CD14-positive monocyte (primary cell): ENCODE measurements around the gene MED7. TPM values are rescaled to one million over a fixed set of nuclear protein-coding genes. Genes with fewer than 3 reads are reported as not detected.

Source experiments
- DNase-seq, 3 donors: peaks; one replicate each; pipeline ENCODE4 v3.0.0-alpha.2; 2011 to 2022
- H2AFZ ChIP-seq: 2 replicates; pipeline ENCODE4 v1.6.0; 2012; ENCODE audit warnings: mild to moderate bottlenecking, low read depth, low read length, inconsistent platforms; ENCODE audit not compliant: insufficient read depth, poor library complexity, severe bottlenecking
- H3K27ac ChIP-seq, 2 donors: 1 replicate in 1 of 2; 2 replicates in 1 of 2; pipeline ENCODE4 v1.5.1; 2012 to 2013; ENCODE audit warnings: low read length in 2 of 2, control low read depth in 1 of 2, inconsistent platforms in 1 of 2, low read depth in 1 of 2, mild to moderate bottlenecking in 1 of 2
- H3K27me3 ChIP-seq, 2 donors: one replicate each; pipeline versions ENCODE4 v1.6.0 to v1.6.1; 2011 to 2013; ENCODE audit warnings: low read length in 2 of 2; ENCODE audit not compliant: control insufficient read depth in 2 of 2, insufficient read depth in 2 of 2
- H3K36me3 ChIP-seq, 2 donors: replicated peaks in 1 of 2; 1 replicate in 1 of 2; 2 replicates in 1 of 2; pipeline versions ENCODE4 v1.5.1 to v1.6.1; 2012 to 2013; ENCODE audit warnings: low read length in 2 of 2, control low read depth in 1 of 2, inconsistent platforms in 1 of 2, mild to moderate bottlenecking in 1 of 2; ENCODE audit not compliant: insufficient read depth in 2 of 2, control insufficient read depth in 1 of 2
- H3K4me1 ChIP-seq, 2 donors: 1 replicate in 1 of 2; 2 replicates in 1 of 2; pipeline versions ENCODE4 v1.5.1 to v1.6.1; 2012 to 2013; ENCODE audit warnings: low read length in 2 of 2, control low read depth in 1 of 2, inconsistent platforms in 1 of 2, mild to moderate bottlenecking in 1 of 2, moderate library complexity in 1 of 2; ENCODE audit not compliant: insufficient read depth in 2 of 2, control insufficient read depth in 1 of 2
- H3K4me2 ChIP-seq: replicated peaks from 2 replicates; pipeline ENCODE3; 2012; ENCODE audit warnings: low read length, moderate library complexity, mild to moderate bottlenecking; ENCODE audit not compliant: poor library complexity, severe bottlenecking; ENCODE audit errors: extremely low read depth
- H3K4me3 ChIP-seq, 3 experiments: fragments of 200-600 bp in 1 of 3; sonication (generic) in 1 of 3; replicated peaks in 1 of 3; 1 replicate in 2 of 3; 2 replicates in 1 of 3; pipeline ENCODE4 v1.5.1; 2011 to 2013; ENCODE audit warnings: low read length in 3 of 3, mild to moderate bottlenecking in 3 of 3, control low read depth in 2 of 3, low read depth in 2 of 3, inconsistent platforms in 1 of 3, moderate library complexity in 1 of 3
- H3K79me2 ChIP-seq: 2 replicates; pipeline ENCODE4 v1.6.0; 2012; ENCODE audit warnings: mild to moderate bottlenecking, control low read depth, inconsistent platforms, low read length, moderate library complexity; ENCODE audit not compliant: insufficient read depth
- H3K9ac ChIP-seq: 2 replicates; pipeline ENCODE4 v1.6.0; 2017; ENCODE audit warnings: low read length, mild to moderate bottlenecking; ENCODE audit not compliant: insufficient read depth, poor library complexity, severe bottlenecking
- H3K9me3 ChIP-seq, 2 donors: replicated peaks in 1 of 2; 1 replicate in 1 of 2; 2 replicates in 1 of 2; pipeline versions ENCODE4 v1.5.1 to v1.6.1; 2012 to 2013; ENCODE audit warnings: low read length in 2 of 2, control low read depth in 1 of 2; ENCODE audit not compliant: control insufficient read depth in 1 of 2, insufficient read depth in 1 of 2
- H4K20me1 ChIP-seq: 2 replicates; pipeline ENCODE4 v1.6.0; 2012; ENCODE audit warnings: mild to moderate bottlenecking, low read length, control low read depth, moderate library complexity; ENCODE audit not compliant: insufficient read depth
- H3K27ac Mint-ChIP-seq, 7 donors: one replicate each; pipeline ENCODE4 v1.8.0; 2020; ENCODE audit warnings: mild to moderate bottlenecking in 7 of 7, mixed read lengths in 7 of 7, moderate library complexity in 6 of 7, inconsistent platforms in 2 of 7
- H3K27me3 Mint-ChIP-seq, 3 donors: one replicate each; pipeline ENCODE4 v1.8.0; 2021 to 2022; ENCODE audit warnings: low read depth in 3 of 3, mild to moderate bottlenecking in 3 of 3, mixed read lengths in 3 of 3, moderate library complexity in 3 of 3, inconsistent platforms in 1 of 3
- H3K36me3 Mint-ChIP-seq, 2 donors: one replicate each; pipeline ENCODE4 v1.8.0; 2020; ENCODE audit warnings: mixed read lengths in 2 of 2, inconsistent platforms in 1 of 2, mild to moderate bottlenecking in 1 of 2
- H3K4me1 Mint-ChIP-seq: one replicate; pipeline ENCODE4 v1.8.0; 2020; ENCODE audit warnings: mild to moderate bottlenecking, mixed read lengths
- H3K4me3 Mint-ChIP-seq, 2 donors: one replicate each; pipeline ENCODE4 v1.8.0; 2020; ENCODE audit warnings: mild to moderate bottlenecking in 2 of 2, mixed read lengths in 2 of 2, moderate library complexity in 1 of 2
- H3K9me3 Mint-ChIP-seq, 7 donors: one replicate each; pipeline ENCODE4 v1.8.0; 2020 to 2022; ENCODE audit warnings: mixed read lengths in 7 of 7, mild to moderate bottlenecking in 6 of 7, moderate library complexity in 6 of 7, inconsistent platforms in 2 of 7
- CTCF ChIP-seq: fragments of 200-600 bp; IDR thresholded peaks from one replicate; pipeline ENCODE4 v1.8.0; 2022; ENCODE audit warnings: antibody characterized with exemption, mild to moderate bottlenecking
- WGBS: methylation state at CpG from one replicate; pipeline ENCODE4 v1.1.5; 2013; ENCODE audit warnings: missing lambda C conversion rate; ENCODE audit not compliant: insufficient coverage; 5-methylcytosine and 5-hydroxymethylcytosine counted together
- intact Hi-C, 2 donors: fragments of 100-400 bp; cut with micrococcal nuclease; formaldehyde crosslinking; loops; one replicate each; pipeline versions ENCODE4 v1.15.0 to v1.15.1; 2023
- polyA plus RNA-seq, 3 donors: library from polyadenylated mRNA; depleted of rRNA in 1 of 3; unstranded in 2 of 3; stranded (reverse) in 1 of 3; fragments of 300-500 nt in 2 of 3; fragments of >200 nt in 1 of 3; fragmentation: Illumina TruSeq in 2 of 3; gene quantifications; 1 replicate in 2 of 3; 2 replicates in 1 of 3; pipeline ENCODE4 v1.2.3, GENCODE V29; 2012 to 2021

Gene MED7
- polyA plus RNA-seq, 3 donors, result 5.9 to 13.0 (median 11.9) TPM

- Histone ChIP-seq H3K4me3 (no peak overlapping the region), H4K20me1 (peaks cover 5% of the 10 kb centered on the region), H3K9me3 (no peaks in the 10 kb centered on the region), H2AFZ (no peak overlapping the region), H3K27me3 (no peaks in the 10 kb centered on the region), H3K9ac (no peak overlapping the region), H3K4me2 (no peak overlapping the region), H3K36me3 (peaks cover 73 to 76% of the 10 kb centered on the region in 2 donors), H3K79me2 (no peaks in the 10 kb centered on the region), H3K27ac (peak overlapping the region in 1 of 2 donors; percentile 17), H3K4me1 (no peaks in the 10 kb centered on the region)
- no peak for TF ChIP-seq CTCF
- intact Hi-C loops, result loop anchor here in 1 of 2 donors (5.0 kb wide), 1 partner anchor 44 kb away; no protein-coding TSS in a partner anchor
- Mint-ChIP-seq H3K27me3 (peaks cover 0 to 1% (median 0%) of the 10 kb centered on the region in 3 donors), H3K27ac (peak overlapping the region in 1 of 7 donors; percentile 26), H3K9me3 (no peaks in the 10 kb centered on the region), H3K4me1 (peaks cover 3% of the 10 kb centered on the region), H3K4me3 (no peak overlapping the region), H3K36me3 (peaks cover 70 to 80% of the 10 kb centered on the region in 2 donors)
- no peak for DNase-seq
- WGBS, result 100% methylated on average over 1 of the region's 3 CpGs
Observed at GRCh38 chr5:157088342-157088990, 54.2 kb downstream of the MED7 start.

Other genes starting within 250 kb of the MED7 start
- under 1 TPM in 1 of 3 donors, not detected in 2; 0.14 TPM for gene TIMD4, start 179.6 kb downstream of the MED7 start, polyA plus RNA-seq
- gene HAVCR1, start 83.7 kb downstream of the MED7 start, polyA plus RNA-seq, result 1 to 10 TPM in 1 of 3 donors, not detected in 2; 1.1 TPM
- gene HAVCR2, start 33.8 kb downstream of the MED7 start, polyA plus RNA-seq, result 10 to 100 TPM; 33.1 to 56.8 (median 45.0) TPM
- gene GARIN3, start 23.4 kb upstream of the MED7 start, polyA plus RNA-seq, result not detected
- under 1 TPM; 0.03 to 0.60 (median 0.39) TPM for gene ITK, start 38.0 kb upstream of the MED7 start, polyA plus RNA-seq
- 10 to 100 TPM; 33.6 to 45.6 (median 36.0) TPM for gene CYFIP2, start 123.3 kb upstream of the MED7 start, polyA plus RNA-seq